Liver (tissue), 3 donors: ENCODE data around the gene CCS.

Experiments used
- GABPA ChIP-seq, 2 donors: IDR thresholded peaks in 1 of 2; conservative IDR thresholded peaks in 1 of 2; 2 replicates each; pipeline ENCODE4 v1.6.1; 2016; ENCODE audit warnings: antibody characterized with exemption in 2 of 2, mild to moderate bottlenecking in 1 of 2, moderate library complexity in 1 of 2
- SP1 ChIP-seq: IDR thresholded peaks from 2 replicates; pipeline ENCODE4 v1.6.1; 2018; ENCODE audit warnings: antibody characterized with exemption, mild to moderate bottlenecking
- YY1 ChIP-seq: IDR thresholded peaks from 2 replicates; pipeline ENCODE4 v1.6.1; 2016; ENCODE audit warnings: antibody characterized with exemption, mild to moderate bottlenecking
- TF ChIP-seq, protein P1 (sequence below): fragments of 150-350 bp; IDR thresholded peaks from 2 replicates; pipeline ENCODE4 v1.5.1; 2017; ENCODE audit warnings: improper control_type of control experiment, low read depth, low read length; ENCODE audit not compliant: missing input control
- TF ChIP-seq, protein P2 (sequence below): IDR thresholded peaks from 2 replicates; pipeline ENCODE4 v1.6.1; 2016; ENCODE audit warnings: antibody characterized with exemption
- TF ChIP-seq, protein P3 (sequence below): IDR thresholded peaks from 2 replicates; pipeline ENCODE4 v1.6.1; 2016; ENCODE audit warnings: antibody characterized with exemption, mild to moderate bottlenecking
- donor health status: healthy.
- donor health status: healthy.

DNA sequence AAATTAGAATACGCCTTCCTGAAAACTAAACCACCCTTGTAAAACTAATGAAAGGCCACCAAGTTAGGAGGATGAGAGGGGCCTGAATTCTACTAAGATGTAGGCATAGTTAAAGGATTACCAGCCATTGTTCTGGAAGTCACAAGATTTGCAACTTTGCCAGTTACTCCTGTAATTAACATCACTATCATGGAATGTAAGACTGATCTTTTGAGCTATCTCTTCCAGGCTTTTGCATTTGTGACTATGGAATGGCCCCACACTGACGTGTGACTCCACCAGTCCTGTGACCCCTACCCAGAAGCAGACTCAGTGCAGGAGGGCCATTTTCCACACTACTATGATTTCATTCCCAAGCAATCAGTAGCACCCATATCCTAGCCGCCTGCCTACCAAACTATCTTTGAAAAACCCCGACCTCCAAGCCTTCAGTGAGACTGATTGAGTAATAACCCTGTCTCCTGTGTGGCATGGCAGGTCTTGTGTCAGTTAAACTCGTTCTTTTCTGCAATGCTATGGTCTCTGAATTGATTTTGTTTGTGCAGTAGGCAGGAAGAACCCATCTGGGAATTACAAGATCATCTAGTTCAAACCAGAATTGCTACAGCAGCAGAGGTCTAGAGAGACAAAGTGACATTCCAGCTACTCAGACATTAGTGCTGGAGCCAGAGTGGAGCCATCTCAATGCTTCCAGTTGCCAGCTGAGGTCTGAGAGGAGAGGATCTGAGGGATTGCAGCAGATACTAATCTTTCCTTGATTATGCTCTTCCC, 22.7 kb upstream of the CCS start:
- TF ChIP-seq GABPA (IDR thresholded peaks at IDR 0.05 in 1 of 2, conservative IDR thresholded peaks at IDR 0.05 in 1 of 2) (no peak), YY1 (no peak), SP1 (no peak)
- TF ChIP-seq, protein P1, sequence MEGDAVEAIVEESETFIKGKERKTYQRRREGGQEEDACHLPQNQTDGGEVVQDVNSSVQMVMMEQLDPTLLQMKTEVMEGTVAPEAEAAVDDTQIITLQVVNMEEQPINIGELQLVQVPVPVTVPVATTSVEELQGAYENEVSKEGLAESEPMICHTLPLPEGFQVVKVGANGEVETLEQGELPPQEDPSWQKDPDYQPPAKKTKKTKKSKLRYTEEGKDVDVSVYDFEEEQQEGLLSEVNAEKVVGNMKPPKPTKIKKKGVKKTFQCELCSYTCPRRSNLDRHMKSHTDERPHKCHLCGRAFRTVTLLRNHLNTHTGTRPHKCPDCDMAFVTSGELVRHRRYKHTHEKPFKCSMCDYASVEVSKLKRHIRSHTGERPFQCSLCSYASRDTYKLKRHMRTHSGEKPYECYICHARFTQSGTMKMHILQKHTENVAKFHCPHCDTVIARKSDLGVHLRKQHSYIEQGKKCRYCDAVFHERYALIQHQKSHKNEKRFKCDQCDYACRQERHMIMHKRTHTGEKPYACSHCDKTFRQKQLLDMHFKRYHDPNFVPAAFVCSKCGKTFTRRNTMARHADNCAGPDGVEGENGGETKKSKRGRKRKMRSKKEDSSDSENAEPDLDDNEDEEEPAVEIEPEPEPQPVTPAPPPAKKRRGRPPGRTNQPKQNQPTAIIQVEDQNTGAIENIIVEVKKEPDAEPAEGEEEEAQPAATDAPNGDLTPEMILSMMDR, result no peak
- TF ChIP-seq, protein P2, sequence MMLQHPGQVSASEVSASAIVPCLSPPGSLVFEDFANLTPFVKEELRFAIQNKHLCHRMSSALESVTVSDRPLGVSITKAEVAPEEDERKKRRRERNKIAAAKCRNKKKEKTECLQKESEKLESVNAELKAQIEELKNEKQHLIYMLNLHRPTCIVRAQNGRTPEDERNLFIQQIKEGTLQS, result no peak
- TF ChIP-seq, protein P3, sequence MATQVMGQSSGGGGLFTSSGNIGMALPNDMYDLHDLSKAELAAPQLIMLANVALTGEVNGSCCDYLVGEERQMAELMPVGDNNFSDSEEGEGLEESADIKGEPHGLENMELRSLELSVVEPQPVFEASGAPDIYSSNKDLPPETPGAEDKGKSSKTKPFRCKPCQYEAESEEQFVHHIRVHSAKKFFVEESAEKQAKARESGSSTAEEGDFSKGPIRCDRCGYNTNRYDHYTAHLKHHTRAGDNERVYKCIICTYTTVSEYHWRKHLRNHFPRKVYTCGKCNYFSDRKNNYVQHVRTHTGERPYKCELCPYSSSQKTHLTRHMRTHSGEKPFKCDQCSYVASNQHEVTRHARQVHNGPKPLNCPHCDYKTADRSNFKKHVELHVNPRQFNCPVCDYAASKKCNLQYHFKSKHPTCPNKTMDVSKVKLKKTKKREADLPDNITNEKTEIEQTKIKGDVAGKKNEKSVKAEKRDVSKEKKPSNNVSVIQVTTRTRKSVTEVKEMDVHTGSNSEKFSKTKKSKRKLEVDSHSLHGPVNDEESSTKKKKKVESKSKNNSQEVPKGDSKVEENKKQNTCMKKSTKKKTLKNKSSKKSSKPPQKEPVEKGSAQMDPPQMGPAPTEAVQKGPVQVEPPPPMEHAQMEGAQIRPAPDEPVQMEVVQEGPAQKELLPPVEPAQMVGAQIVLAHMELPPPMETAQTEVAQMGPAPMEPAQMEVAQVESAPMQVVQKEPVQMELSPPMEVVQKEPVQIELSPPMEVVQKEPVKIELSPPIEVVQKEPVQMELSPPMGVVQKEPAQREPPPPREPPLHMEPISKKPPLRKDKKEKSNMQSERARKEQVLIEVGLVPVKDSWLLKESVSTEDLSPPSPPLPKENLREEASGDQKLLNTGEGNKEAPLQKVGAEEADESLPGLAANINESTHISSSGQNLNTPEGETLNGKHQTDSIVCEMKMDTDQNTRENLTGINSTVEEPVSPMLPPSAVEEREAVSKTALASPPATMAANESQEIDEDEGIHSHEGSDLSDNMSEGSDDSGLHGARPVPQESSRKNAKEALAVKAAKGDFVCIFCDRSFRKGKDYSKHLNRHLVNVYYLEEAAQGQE, result no peak
